GM12878 (cell line): ENCODE results near the gene NRAS. TPM values are rescaled to one million over a fixed set of nuclear protein-coding genes. Genes with fewer than 3 reads are reported as not detected.

Source experiments
- BRCA1 ChIP-seq: IDR thresholded peaks from 2 replicates; pipeline ENCODE4 v1.6.1; 2011; ENCODE audit warnings: low read depth, low read length, improper control_type of control experiment
- CREB1 ChIP-seq: IDR thresholded peaks from 2 replicates; pipeline ENCODE4 v1.6.1; 2012; ENCODE audit warnings: low read depth, mild to moderate bottlenecking, inconsistent platforms
- EED ChIP-seq: sonication (generic); IDR thresholded peaks from 2 replicates; pipeline ENCODE4 v1.6.1; 2016; ENCODE audit warnings: antibody characterized with exemption, low read depth
- EZH2 ChIP-seq: IDR thresholded peaks from 2 replicates; pipeline ENCODE4 v1.6.1; 2012; ENCODE audit warnings: low read depth, mild to moderate bottlenecking, control low read depth, inconsistent platforms, low read length, borderline replicate concordance; ENCODE audit not compliant: control insufficient read depth
- HDAC6 ChIP-seq: fragments of 200-600 bp; sonication (generic); IDR thresholded peaks from one replicate; pipeline ENCODE4 v1.8.0; 2017; ENCODE audit warnings: antibody characterized with exemption; ENCODE audit not compliant: unreplicated experiment
- NRF1 ChIP-seq: conservative IDR thresholded peaks from 2 replicates; pipeline ENCODE4 v1.6.1; 2011; ENCODE audit warnings: mild to moderate bottlenecking, low read depth, low read length, improper control_type of control experiment
- RB1 ChIP-seq: fragments of 450-650 bp; formaldehyde crosslinking; IDR thresholded peaks from 2 replicates; pipeline ENCODE4 v1.6.1; 2017; ENCODE audit warnings: mild to moderate bottlenecking, borderline replicate concordance
- RCOR1 ChIP-seq: conservative IDR thresholded peaks from 2 replicates; pipeline ENCODE4 v1.6.1; 2012; ENCODE audit warnings: low read depth, low read length, improper control_type of control experiment
- TARDBP ChIP-seq: IDR thresholded peaks from 2 replicates; pipeline ENCODE4 v1.6.1; 2016; ENCODE audit warnings: borderline replicate concordance
- polyA plus RNA-seq, 11 experiments: library from polyadenylated mRNA; depleted of rRNA in 4 of 11; unstranded in 6 of 11; stranded (reverse) in 5 of 11; fragments of >200 nt; fragmentation: Nextera tagmentation in 4 of 11; fragmentation: Illumina TruSeq in 1 of 11; extraction: Ambion mirVana in 4 of 11; extraction: Trizol in 1 of 11; gene quantifications; 1 replicate in 1 of 11; 2 replicates in 10 of 11; pipeline versions ENCODE4 v1.2.1 to v1.2.3, GENCODE V29; 2011 to 2016; ENCODE audit warnings: inconsistent platforms in 2 of 11, missing spikeins in 2 of 11, low read depth in 1 of 11
- total RNA-seq, 4 experiments: library from RNA; depleted of rRNA in 3 of 4; stranded (reverse); fragments of >200 nt in 3 of 4; fragmentation: Illumina TruSeq in 1 of 4; extraction: Trizol in 1 of 4; gene quantifications; 2 replicates each; pipeline versions ENCODE4 v1.2.1 to v1.2.3, GENCODE V29; 2013 to 2021
- TF ChIP-seq, protein P1 (sequence below): IDR thresholded peaks from 2 replicates; pipeline ENCODE4 v1.6.1; 2012; ENCODE audit warnings: improper control_type of control experiment, low read depth, low read length; ENCODE audit not compliant: insufficient replicate concordance
- TF ChIP-seq, protein P2 (sequence below): IDR thresholded peaks from 2 replicates; pipeline ENCODE4 v1.6.1; 2011; ENCODE audit warnings: borderline replicate concordance, low read depth, mild to moderate bottlenecking, moderate library complexity, low read length; ENCODE audit not compliant: insufficient read depth, poor library complexity, severe bottlenecking
- TF ChIP-seq, protein P3 (sequence below): fragments of 450-650 bp; formaldehyde crosslinking; IDR thresholded peaks from 2 replicates; pipeline ENCODE4 v1.4.0; 2020; ENCODE audit warnings: mild to moderate bottlenecking, moderate library complexity
- TF ChIP-seq, protein P4 (sequence below): fragments of 450-650 bp; IDR thresholded peaks from 2 replicates; pipeline ENCODE4 v1.6.1; 2016; ENCODE audit warnings: mild to moderate bottlenecking
- TF ChIP-seq, protein P5 (sequence below): fragments of 450-650 bp; IDR thresholded peaks from 2 replicates; pipeline ENCODE4 v1.6.1; 2017; ENCODE audit warnings: low read depth, mild to moderate bottlenecking, moderate library complexity

NRAS gene
- total and polyA plus RNA-seq, 10 of the 15 experiments (the other 5 are each of a cell fraction or from before 2014, with no cell fraction given): 31.7 to 73.2 (median 66.2) TPM

DNA sequence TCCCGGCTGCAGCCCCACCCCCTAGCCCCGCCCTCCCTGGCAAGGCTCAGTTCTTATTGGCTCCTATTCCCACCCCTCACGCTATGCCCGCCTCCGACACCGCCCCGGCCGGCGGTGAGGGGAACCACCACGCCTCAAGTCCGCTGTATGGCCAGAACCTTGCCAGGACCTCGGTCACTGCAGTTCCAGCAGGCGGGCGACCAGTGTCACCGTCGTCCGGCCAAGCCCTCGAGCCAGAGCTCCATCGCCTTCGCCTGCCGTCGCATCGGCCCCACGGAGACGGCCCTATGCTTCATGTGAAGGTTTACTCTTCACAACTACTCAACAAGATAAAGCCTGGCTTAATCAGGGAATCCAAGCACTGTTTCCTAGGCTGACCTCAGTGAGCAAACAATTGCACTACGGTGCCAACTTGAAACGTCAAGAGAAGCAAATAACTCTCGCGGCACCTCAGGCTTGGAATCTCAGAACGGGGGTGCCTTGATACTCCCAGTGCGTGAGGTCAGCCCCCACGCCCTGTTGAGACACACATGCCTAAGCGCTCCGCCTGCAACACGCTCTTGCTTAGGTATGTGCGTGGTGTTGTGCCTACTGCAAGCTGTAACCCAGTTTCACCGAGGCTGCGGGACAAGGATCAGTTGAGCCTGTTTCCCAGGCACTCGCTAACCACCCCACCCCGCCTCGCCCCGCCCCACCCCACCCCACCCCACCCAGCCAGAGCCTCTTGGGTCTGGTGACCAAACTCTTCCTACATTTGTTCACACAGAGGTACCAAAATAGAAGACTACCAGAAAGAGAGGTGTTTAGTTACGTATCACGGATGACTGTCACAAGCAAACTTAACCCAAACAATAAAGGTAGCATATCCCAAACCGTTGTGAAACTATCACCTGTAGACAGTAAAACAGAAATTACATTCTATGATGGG lies 46.2 kb downstream of the NRAS start (continued):
- no peak for TF ChIP-seq NRF1
- TF ChIP-seq RCOR1: no peak
- TF ChIP-seq, protein P1, sequence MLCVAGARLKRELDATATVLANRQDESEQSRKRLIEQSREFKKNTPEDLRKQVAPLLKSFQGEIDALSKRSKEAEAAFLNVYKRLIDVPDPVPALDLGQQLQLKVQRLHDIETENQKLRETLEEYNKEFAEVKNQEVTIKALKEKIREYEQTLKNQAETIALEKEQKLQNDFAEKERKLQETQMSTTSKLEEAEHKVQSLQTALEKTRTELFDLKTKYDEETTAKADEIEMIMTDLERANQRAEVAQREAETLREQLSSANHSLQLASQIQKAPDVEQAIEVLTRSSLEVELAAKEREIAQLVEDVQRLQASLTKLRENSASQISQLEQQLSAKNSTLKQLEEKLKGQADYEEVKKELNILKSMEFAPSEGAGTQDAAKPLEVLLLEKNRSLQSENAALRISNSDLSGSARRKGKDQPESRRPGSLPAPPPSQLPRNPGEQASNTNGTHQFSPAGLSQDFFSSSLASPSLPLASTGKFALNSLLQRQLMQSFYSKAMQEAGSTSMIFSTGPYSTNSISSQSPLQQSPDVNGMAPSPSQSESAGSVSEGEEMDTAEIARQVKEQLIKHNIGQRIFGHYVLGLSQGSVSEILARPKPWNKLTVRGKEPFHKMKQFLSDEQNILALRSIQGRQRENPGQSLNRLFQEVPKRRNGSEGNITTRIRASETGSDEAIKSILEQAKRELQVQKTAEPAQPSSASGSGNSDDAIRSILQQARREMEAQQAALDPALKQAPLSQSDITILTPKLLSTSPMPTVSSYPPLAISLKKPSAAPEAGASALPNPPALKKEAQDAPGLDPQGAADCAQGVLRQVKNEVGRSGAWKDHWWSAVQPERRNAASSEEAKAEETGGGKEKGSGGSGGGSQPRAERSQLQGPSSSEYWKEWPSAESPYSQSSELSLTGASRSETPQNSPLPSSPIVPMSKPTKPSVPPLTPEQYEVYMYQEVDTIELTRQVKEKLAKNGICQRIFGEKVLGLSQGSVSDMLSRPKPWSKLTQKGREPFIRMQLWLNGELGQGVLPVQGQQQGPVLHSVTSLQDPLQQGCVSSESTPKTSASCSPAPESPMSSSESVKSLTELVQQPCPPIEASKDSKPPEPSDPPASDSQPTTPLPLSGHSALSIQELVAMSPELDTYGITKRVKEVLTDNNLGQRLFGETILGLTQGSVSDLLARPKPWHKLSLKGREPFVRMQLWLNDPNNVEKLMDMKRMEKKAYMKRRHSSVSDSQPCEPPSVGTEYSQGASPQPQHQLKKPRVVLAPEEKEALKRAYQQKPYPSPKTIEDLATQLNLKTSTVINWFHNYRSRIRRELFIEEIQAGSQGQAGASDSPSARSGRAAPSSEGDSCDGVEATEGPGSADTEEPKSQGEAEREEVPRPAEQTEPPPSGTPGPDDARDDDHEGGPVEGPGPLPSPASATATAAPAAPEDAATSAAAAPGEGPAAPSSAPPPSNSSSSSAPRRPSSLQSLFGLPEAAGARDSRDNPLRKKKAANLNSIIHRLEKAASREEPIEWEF: no peak
- TF ChIP-seq, protein P2, sequence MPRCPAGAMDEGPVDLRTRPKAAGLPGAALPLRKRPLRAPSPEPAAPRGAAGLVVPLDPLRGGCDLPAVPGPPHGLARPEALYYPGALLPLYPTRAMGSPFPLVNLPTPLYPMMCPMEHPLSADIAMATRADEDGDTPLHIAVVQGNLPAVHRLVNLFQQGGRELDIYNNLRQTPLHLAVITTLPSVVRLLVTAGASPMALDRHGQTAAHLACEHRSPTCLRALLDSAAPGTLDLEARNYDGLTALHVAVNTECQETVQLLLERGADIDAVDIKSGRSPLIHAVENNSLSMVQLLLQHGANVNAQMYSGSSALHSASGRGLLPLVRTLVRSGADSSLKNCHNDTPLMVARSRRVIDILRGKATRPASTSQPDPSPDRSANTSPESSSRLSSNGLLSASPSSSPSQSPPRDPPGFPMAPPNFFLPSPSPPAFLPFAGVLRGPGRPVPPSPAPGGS: no peak
- TF ChIP-seq CREB1: peak; percentile 35; the same call in 1 of the 2 replicates
- TF ChIP-seq RB1: 0 out of 2 replicates have a peak, but pooled peaks have one; percentile 69
- TF ChIP-seq HDAC6: no peak
- no peak for TF ChIP-seq BRCA1
- TF ChIP-seq, protein P3, sequence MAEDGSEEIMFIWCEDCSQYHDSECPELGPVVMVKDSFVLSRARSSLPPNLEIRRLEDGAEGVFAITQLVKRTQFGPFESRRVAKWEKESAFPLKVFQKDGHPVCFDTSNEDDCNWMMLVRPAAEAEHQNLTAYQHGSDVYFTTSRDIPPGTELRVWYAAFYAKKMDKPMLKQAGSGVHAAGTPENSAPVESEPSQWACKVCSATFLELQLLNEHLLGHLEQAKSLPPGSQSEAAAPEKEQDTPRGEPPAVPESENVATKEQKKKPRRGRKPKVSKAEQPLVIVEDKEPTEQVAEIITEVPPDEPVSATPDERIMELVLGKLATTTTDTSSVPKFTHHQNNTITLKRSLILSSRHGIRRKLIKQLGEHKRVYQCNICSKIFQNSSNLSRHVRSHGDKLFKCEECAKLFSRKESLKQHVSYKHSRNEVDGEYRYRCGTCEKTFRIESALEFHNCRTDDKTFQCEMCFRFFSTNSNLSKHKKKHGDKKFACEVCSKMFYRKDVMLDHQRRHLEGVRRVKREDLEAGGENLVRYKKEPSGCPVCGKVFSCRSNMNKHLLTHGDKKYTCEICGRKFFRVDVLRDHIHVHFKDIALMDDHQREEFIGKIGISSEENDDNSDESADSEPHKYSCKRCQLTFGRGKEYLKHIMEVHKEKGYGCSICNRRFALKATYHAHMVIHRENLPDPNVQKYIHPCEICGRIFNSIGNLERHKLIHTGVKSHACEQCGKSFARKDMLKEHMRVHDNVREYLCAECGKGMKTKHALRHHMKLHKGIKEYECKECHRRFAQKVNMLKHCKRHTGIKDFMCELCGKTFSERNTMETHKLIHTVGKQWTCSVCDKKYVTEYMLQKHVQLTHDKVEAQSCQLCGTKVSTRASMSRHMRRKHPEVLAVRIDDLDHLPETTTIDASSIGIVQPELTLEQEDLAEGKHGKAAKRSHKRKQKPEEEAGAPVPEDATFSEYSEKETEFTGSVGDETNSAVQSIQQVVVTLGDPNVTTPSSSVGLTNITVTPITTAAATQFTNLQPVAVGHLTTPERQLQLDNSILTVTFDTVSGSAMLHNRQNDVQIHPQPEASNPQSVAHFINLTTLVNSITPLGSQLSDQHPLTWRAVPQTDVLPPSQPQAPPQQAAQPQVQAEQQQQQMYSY (CRISPR knock-in tag): no peak
- no peak for TF ChIP-seq TARDBP
- TF ChIP-seq EED: no peak
- no peak for TF ChIP-seq EZH2
- TF ChIP-seq, protein P4, sequence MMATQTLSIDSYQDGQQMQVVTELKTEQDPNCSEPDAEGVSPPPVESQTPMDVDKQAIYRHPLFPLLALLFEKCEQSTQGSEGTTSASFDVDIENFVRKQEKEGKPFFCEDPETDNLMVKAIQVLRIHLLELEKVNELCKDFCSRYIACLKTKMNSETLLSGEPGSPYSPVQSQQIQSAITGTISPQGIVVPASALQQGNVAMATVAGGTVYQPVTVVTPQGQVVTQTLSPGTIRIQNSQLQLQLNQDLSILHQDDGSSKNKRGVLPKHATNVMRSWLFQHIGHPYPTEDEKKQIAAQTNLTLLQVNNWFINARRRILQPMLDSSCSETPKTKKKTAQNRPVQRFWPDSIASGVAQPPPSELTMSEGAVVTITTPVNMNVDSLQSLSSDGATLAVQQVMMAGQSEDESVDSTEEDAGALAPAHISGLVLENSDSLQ: peak; percentile 96
- TF ChIP-seq, protein P5, sequence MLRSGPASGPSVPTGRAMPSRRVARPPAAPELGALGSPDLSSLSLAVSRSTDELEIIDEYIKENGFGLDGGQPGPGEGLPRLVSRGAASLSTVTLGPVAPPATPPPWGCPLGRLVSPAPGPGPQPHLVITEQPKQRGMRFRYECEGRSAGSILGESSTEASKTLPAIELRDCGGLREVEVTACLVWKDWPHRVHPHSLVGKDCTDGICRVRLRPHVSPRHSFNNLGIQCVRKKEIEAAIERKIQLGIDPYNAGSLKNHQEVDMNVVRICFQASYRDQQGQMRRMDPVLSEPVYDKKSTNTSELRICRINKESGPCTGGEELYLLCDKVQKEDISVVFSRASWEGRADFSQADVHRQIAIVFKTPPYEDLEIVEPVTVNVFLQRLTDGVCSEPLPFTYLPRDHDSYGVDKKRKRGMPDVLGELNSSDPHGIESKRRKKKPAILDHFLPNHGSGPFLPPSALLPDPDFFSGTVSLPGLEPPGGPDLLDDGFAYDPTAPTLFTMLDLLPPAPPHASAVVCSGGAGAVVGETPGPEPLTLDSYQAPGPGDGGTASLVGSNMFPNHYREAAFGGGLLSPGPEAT: no peak
